ENCODE measurements around the gene MYH6.

Gene MYH6

GRCh38 chr14:23406725-23407355 lies 1.2 kb downstream of the MYH6 start:
- no peak for DNase-seq
- H3K79me1 ChIP-seq (replicated peaks; ENCODE audit: low read length, poor library complexity, severe bottlenecking): no peaks in the 10 kb centered on the region
- no peak overlapping the region for H2BK12ac ChIP-seq (ENCODE audit: low read length in 2 of 2)
- H3K4ac ChIP-seq (ENCODE audit: low read depth in 1 of 2, low read length in 2 of 2): no peak overlapping the region
- H3K27ac ChIP-seq (ENCODE audit: low read length, poor library complexity, severe bottlenecking): no peak overlapping the region
- no peak overlapping the region for H3K4me2 ChIP-seq (ENCODE audit: low read length, poor library complexity, severe bottlenecking)
- no peak overlapping the region for H2BK15ac ChIP-seq (ENCODE audit: low read depth, poor library complexity, severe bottlenecking)
- no peaks in the 10 kb centered on the region for H3K9me3 ChIP-seq (ENCODE audit: control insufficient read depth, low read length)
- H2AK5ac ChIP-seq (ENCODE audit: low read length, severe bottlenecking): no peak overlapping the region
- H3K27me3 ChIP-seq (ENCODE audit: control insufficient read depth in 1 of 2, insufficient read depth in 1 of 2, low read length in 2 of 2): peaks cover 61 to 86% of the 10 kb centered on the region in 2 experiments
- no peak overlapping the region for H3K9ac ChIP-seq (ENCODE audit: low read length)
- no peak overlapping the region for H3K23ac ChIP-seq (ENCODE audit: low read length in 2 of 2)
- H3K36me3 ChIP-seq (ENCODE audit: control insufficient read depth in 1 of 2, insufficient read depth in 2 of 2, low read depth in 1 of 2, low read length in 2 of 2): no peaks in the 10 kb centered on the region
- no peak overlapping the region for H2BK5ac ChIP-seq (ENCODE audit: low read depth, low read length, poor library complexity, severe bottlenecking)
- H3K4me3 ChIP-seq (ENCODE audit: insufficient read depth in 1 of 2, low read depth in 1 of 2, low read length in 2 of 2): no peak overlapping the region
- 82% methylated on average over 14 of the region's 15 CpGs for WGBS
- H3K14ac ChIP-seq (ENCODE audit: low read length in 2 of 2): no peak overlapping the region
- H2AFZ ChIP-seq (ENCODE audit: low read depth, low read length): no peak overlapping the region
- H2BK120ac ChIP-seq (ENCODE audit: low read depth, low read length): no peak overlapping the region
- no peaks in the 10 kb centered on the region for H3K4me1 ChIP-seq (ENCODE audit: control insufficient read depth, insufficient read depth, low read depth, low read length)
- H3K18ac ChIP-seq (ENCODE audit: low read depth in 1 of 2, low read length in 2 of 2): no peak overlapping the region
- no peak overlapping the region for H4K8ac ChIP-seq (ENCODE audit: low read length)
- peak overlapping the region; percentile 7 for H4K91ac ChIP-seq (ENCODE audit: low read length)

GRCh38 chr14:23406244-23406643 lies 1.8 kb downstream of the MYH6 start:
- Histone ChIP-seq H3K27me3 (ENCODE audit: control insufficient read depth in 1 of 2, insufficient read depth in 1 of 2, low read length in 2 of 2) (peaks cover 57 to 88% of the 10 kb centered on the region in 2 experiments), H3K4me2 (ENCODE audit: low read length, poor library complexity, severe bottlenecking) (no peak overlapping the region), H4K8ac (ENCODE audit: low read length) (no peak overlapping the region), H2BK12ac (ENCODE audit: low read length in 2 of 2) (no peak overlapping the region), H2AK5ac (ENCODE audit: low read length, severe bottlenecking) (no peak overlapping the region), H3K14ac (ENCODE audit: low read length in 2 of 2) (no peak overlapping the region), H3K18ac (ENCODE audit: low read depth in 1 of 2, low read length in 2 of 2) (no peak overlapping the region), H2BK5ac (ENCODE audit: low read depth, low read length, poor library complexity, severe bottlenecking) (no peak overlapping the region), H2BK15ac (ENCODE audit: low read depth, poor library complexity, severe bottlenecking) (no peak overlapping the region), H3K79me1 (replicated peaks; ENCODE audit: low read length, poor library complexity, severe bottlenecking) (no peaks in the 10 kb centered on the region), H3K23ac (ENCODE audit: low read length in 2 of 2) (no peak overlapping the region), H3K4ac (ENCODE audit: low read depth in 1 of 2, low read length in 2 of 2) (no peak overlapping the region), H3K4me1 (ENCODE audit: control insufficient read depth, insufficient read depth, low read depth, low read length) (no peaks in the 10 kb centered on the region), H3K9ac (ENCODE audit: low read length) (no peak overlapping the region), H2AFZ (ENCODE audit: low read depth, low read length) (no peak overlapping the region), H2BK120ac (ENCODE audit: low read depth, low read length) (no peak overlapping the region), H4K91ac (ENCODE audit: low read length) (no peak overlapping the region), H3K36me3 (ENCODE audit: control insufficient read depth in 1 of 2, insufficient read depth in 2 of 2, low read depth in 1 of 2, low read length in 2 of 2) (no peaks in the 10 kb centered on the region), H3K4me3 (ENCODE audit: insufficient read depth in 1 of 2, low read depth in 1 of 2, low read length in 2 of 2) (no peak overlapping the region), H3K9me3 (ENCODE audit: control insufficient read depth, low read length) (no peaks in the 10 kb centered on the region), H3K27ac (ENCODE audit: low read length, poor library complexity, severe bottlenecking) (no peak overlapping the region)
- whole genome bisulfite sequencing: 63% methylated on average over 4 of the region's 4 CpGs
- DNase-seq: no peak

- DNase-seq: no peak
- Histone ChIP-seq H3K18ac (ENCODE audit: low read depth in 1 of 2, low read length in 2 of 2) (no peak overlapping the region), H2AFZ (ENCODE audit: low read depth, low read length) (no peak overlapping the region), H2AK5ac (ENCODE audit: low read length, severe bottlenecking) (no peak overlapping the region), H3K4me3 (ENCODE audit: insufficient read depth in 1 of 2, low read depth in 1 of 2, low read length in 2 of 2) (peak overlapping the region in 1 of 2 experiments; percentile 2), H3K27ac (ENCODE audit: low read length, poor library complexity, severe bottlenecking) (no peak overlapping the region), H2BK15ac (ENCODE audit: low read depth, poor library complexity, severe bottlenecking) (no peak overlapping the region), H3K23ac (ENCODE audit: low read length in 2 of 2) (no peak overlapping the region), H4K8ac (ENCODE audit: low read length) (no peak overlapping the region), H3K27me3 (ENCODE audit: control insufficient read depth in 1 of 2, insufficient read depth in 1 of 2, low read length in 2 of 2) (peaks cover 55 to 81% of the 10 kb centered on the region in 2 experiments), H2BK120ac (ENCODE audit: low read depth, low read length) (no peak overlapping the region), H4K91ac (ENCODE audit: low read length) (no peak overlapping the region), H3K79me1 (replicated peaks; ENCODE audit: low read length, poor library complexity, severe bottlenecking) (no peaks in the 10 kb centered on the region), H3K9ac (ENCODE audit: low read length) (no peak overlapping the region), H2BK12ac (ENCODE audit: low read length in 2 of 2) (no peak overlapping the region), H3K4ac (ENCODE audit: low read depth in 1 of 2, low read length in 2 of 2) (no peak overlapping the region), H3K4me1 (ENCODE audit: control insufficient read depth, insufficient read depth, low read depth, low read length) (no peaks in the 10 kb centered on the region), H3K36me3 (ENCODE audit: control insufficient read depth in 1 of 2, insufficient read depth in 2 of 2, low read depth in 1 of 2, low read length in 2 of 2) (no peaks in the 10 kb centered on the region), H3K14ac (ENCODE audit: low read length in 2 of 2) (no peak overlapping the region), H2BK5ac (ENCODE audit: low read depth, low read length, poor library complexity, severe bottlenecking) (no peak overlapping the region), H3K9me3 (ENCODE audit: control insufficient read depth, low read length) (no peaks in the 10 kb centered on the region), H3K4me2 (ENCODE audit: low read length, poor library complexity, severe bottlenecking) (no peak overlapping the region)
- WGBS: 88% methylated on average over 13 of the region's 13 CpGs
These were observed 2.5 kb downstream of the MYH6 start for GRCh38 chr14:23405516-23406025.

- Histone ChIP-seq H4K8ac (ENCODE audit: low read length) (no peak overlapping the region), H2BK5ac (ENCODE audit: low read depth, low read length, poor library complexity, severe bottlenecking) (no peak overlapping the region), H3K9ac (ENCODE audit: low read length) (no peak overlapping the region), H3K4me1 (ENCODE audit: control insufficient read depth, insufficient read depth, low read depth, low read length) (no peaks in the 10 kb centered on the region), H3K27ac (ENCODE audit: low read length, poor library complexity, severe bottlenecking) (no peak overlapping the region), H3K4me2 (ENCODE audit: low read length, poor library complexity, severe bottlenecking) (no peak overlapping the region), H3K4ac (ENCODE audit: low read depth in 1 of 2, low read length in 2 of 2) (no peak overlapping the region), H3K9me3 (ENCODE audit: control insufficient read depth, low read length) (no peaks in the 10 kb centered on the region), H3K18ac (ENCODE audit: low read depth in 1 of 2, low read length in 2 of 2) (no peak overlapping the region), H3K14ac (ENCODE audit: low read length in 2 of 2) (no peak overlapping the region), H2BK15ac (ENCODE audit: low read depth, poor library complexity, severe bottlenecking) (no peak overlapping the region), H3K36me3 (ENCODE audit: control insufficient read depth in 1 of 2, insufficient read depth in 2 of 2, low read depth in 1 of 2, low read length in 2 of 2) (no peaks in the 10 kb centered on the region), H4K91ac (ENCODE audit: low read length) (no peak overlapping the region), H3K79me1 (replicated peaks; ENCODE audit: low read length, poor library complexity, severe bottlenecking) (no peaks in the 10 kb centered on the region), H3K4me3 (ENCODE audit: insufficient read depth in 1 of 2, low read depth in 1 of 2, low read length in 2 of 2) (no peak overlapping the region), H2BK12ac (ENCODE audit: low read length in 2 of 2) (no peak overlapping the region), H3K23ac (ENCODE audit: low read length in 2 of 2) (no peak overlapping the region), H2AFZ (ENCODE audit: low read depth, low read length) (no peak overlapping the region), H2AK5ac (ENCODE audit: low read length, severe bottlenecking) (no peak overlapping the region), H3K27me3 (ENCODE audit: control insufficient read depth in 1 of 2, insufficient read depth in 1 of 2, low read length in 2 of 2) (peaks cover 50 to 78% of the 10 kb centered on the region in 2 experiments), H2BK120ac (ENCODE audit: low read depth, low read length) (no peak overlapping the region)
- DNase-seq: no peak
- 86% methylated on average over 10 of the region's 10 CpGs for WGBS
These were observed 3.0 kb downstream of the MYH6 start for GRCh38 chr14:23405096-23405495.
